Neural progenitor cell (in vitro differentiated cells): ENCODE measurements around the gene SYT7.

Experiments
- EZH2 ChIP-seq: fragments of 200-600 bp; sonication (generic); IDR thresholded peaks from 2 replicates; pipeline ENCODE4 v1.6.1; 2017; ENCODE audit warnings: antibody characterized with exemption, mild to moderate bottlenecking, moderate library complexity
- TF ChIP-seq, protein P1 (sequence below): fragments of 200-600 bp; sonication (generic); IDR thresholded peaks from 2 replicates; pipeline ENCODE4 v1.5.1; 2017; ENCODE audit warnings: antibody characterized with exemption, mild to moderate bottlenecking

DNA sequence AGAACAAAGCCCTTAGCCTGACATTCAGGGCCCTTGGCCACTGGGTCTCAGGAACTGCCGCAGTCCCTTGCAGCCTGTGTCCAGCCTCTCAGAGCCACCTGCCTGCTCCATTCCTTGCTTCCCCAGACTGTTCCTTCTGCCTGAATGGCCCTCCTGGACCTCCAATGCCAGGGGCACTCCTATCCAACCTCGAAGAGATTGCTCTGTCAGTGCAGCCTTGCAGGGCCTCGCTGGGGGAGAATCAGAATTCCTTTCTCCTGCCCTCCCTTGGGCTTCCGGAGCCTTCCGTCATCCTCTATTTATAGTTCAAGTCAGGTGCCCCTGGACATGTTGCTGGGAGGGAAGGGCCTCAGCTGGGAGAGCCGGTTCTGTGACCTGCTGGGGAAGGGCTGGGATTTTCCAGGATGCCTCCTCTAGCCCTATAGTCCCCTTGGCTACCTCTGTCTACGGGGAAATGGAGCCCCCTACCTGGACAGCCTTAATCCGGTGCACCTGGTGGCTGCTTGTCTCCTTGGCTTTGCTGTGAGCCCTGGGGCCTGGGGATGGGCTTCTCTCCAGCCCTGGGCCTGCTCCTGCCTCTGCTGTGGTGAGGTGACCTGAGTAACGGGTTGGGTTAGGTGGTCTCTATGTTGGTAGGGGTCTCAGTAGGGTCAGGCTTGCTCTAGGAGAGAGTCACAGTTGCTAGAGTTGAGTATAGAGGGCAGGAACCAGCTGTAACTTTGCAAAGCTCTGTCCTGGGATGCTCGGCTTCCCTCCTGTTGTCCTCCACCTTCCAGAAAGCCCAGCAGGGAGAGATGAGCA lies 45.9 kb upstream of the SYT7 start:
- TF ChIP-seq EZH2 = no peak
- TF ChIP-seq, protein P1, sequence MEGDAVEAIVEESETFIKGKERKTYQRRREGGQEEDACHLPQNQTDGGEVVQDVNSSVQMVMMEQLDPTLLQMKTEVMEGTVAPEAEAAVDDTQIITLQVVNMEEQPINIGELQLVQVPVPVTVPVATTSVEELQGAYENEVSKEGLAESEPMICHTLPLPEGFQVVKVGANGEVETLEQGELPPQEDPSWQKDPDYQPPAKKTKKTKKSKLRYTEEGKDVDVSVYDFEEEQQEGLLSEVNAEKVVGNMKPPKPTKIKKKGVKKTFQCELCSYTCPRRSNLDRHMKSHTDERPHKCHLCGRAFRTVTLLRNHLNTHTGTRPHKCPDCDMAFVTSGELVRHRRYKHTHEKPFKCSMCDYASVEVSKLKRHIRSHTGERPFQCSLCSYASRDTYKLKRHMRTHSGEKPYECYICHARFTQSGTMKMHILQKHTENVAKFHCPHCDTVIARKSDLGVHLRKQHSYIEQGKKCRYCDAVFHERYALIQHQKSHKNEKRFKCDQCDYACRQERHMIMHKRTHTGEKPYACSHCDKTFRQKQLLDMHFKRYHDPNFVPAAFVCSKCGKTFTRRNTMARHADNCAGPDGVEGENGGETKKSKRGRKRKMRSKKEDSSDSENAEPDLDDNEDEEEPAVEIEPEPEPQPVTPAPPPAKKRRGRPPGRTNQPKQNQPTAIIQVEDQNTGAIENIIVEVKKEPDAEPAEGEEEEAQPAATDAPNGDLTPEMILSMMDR = no peak
